HCT116 (cell line): ENCODE results near the gene SMIM23. TPM values are rescaled to one million over a fixed set of nuclear protein-coding genes. Genes with fewer than 3 reads are reported as not detected.

Experiments
- ATAC-seq: fragments of 200-7000 bp; cut with Tn5 transposase; 2 replicates; pipeline ENCODE4 v1.9.1; 2020; ENCODE audit warnings: mild to moderate bottlenecking, moderate library complexity
- BruUV-seq: library from RNA; stranded (reverse); fragments of 400-500 nt; replicated peaks from 2 replicates; lab custom pipeline; 2021; lab: Mats Ljungman, UMichigan
- CTCF ChIA-PET: fragments of 300-600 bp; sonication (Branson Sonifier 250); formaldehyde crosslinking; loops from one replicate; lab custom pipeline; 2021; ENCODE audit warnings: antibody characterized with exemption; lab: Charles Lee
- POLR2A ChIA-PET: fragments of 300-600, 350-600 bp; sonication (Branson Sonifier 250); formaldehyde crosslinking; loops from one replicate; lab custom pipeline; 2021; ENCODE audit warnings: antibody characterized with exemption; lab: Charles Lee
- RAD21 ChIA-PET, 2 experiments: fragments of 300-600 bp; sonication (Branson Sonifier 250); formaldehyde crosslinking; loops; one replicate each; lab custom pipeline; 2023; ENCODE audit warnings: low total read pairs in 2 of 2; ENCODE audit not compliant: uncharacterized antibody in 2 of 2, unreplicated experiment in 2 of 2, low non-redundant PET in 1 of 2; lab: Charles Lee
- DNase-seq: peaks from one replicate; pipeline ENCODE4 v3.0.0-alpha.2; 2010; ENCODE audit warnings: low read depth, low spot score
- H2AFZ ChIP-seq: fragments of 200-600 bp; shearing (Covaris generic), sonication (generic); 2 replicates; pipeline ENCODE4 v1.6.1; 2017; ENCODE audit warnings: low read depth, mixed run types, mixed read lengths, antibody characterized with exemption, low read length; ENCODE audit not compliant: poor library complexity, severe bottlenecking
- H3K27ac ChIP-seq: 2 replicates; pipeline ENCODE4 v1.5.1; 2012; ENCODE audit warnings: low read depth, low read length
- H3K27me3 ChIP-seq: fragments of 200-600 bp; sonication (generic); 2 replicates; pipeline ENCODE4 v1.6.1; 2016; ENCODE audit warnings: mixed run types, low read length, mixed read lengths; ENCODE audit not compliant: insufficient read depth
- H3K36me3 ChIP-seq, 2 experiments: fragments of 200-500 bp in 1 of 2; fragments of 200-600 bp in 1 of 2; sonication (Bioruptor generic) in 1 of 2; sonication (generic) in 1 of 2; 2 replicates each; pipeline versions ENCODE4 v1.5.1 to v1.6.1; 2014 to 2016; ENCODE audit warnings: low read length in 2 of 2, inconsistent platforms in 1 of 2, mixed read lengths in 1 of 2, mixed run types in 1 of 2; ENCODE audit not compliant: insufficient read depth in 2 of 2, control insufficient read depth in 1 of 2
- H3K4me1 ChIP-seq, 2 experiments: fragments of 200-600 bp in 1 of 2; sonication (generic) in 1 of 2; 2 replicates each; pipeline versions ENCODE4 v1.5.1 to v1.6.1; 2012 to 2017; ENCODE audit warnings: low read length in 2 of 2, inconsistent platforms in 1 of 2, mild to moderate bottlenecking in 1 of 2, mixed read lengths in 1 of 2, mixed run types in 1 of 2, moderate library complexity in 1 of 2; ENCODE audit not compliant: insufficient read depth in 2 of 2, control insufficient read depth in 1 of 2
- H3K4me2 ChIP-seq: fragments of 200-600 bp; sonication (generic); 2 replicates; pipeline ENCODE4 v1.6.1; 2017; ENCODE audit warnings: mixed run types, low read length, mixed read lengths
- H3K4me3 ChIP-seq, 2 experiments: fragments of 200-600 bp in 1 of 2; sonication (generic) in 1 of 2; replicated peaks in 1 of 2; 2 replicates each; pipeline ENCODE4 v1.5.1; 2011 to 2016; ENCODE audit warnings: low read length in 2 of 2, control low read depth in 1 of 2, low read depth in 1 of 2, mild to moderate bottlenecking in 1 of 2, mixed read lengths in 1 of 2, mixed run types in 1 of 2
- H3K79me2 ChIP-seq: fragments of 200-600 bp; sonication (generic); 2 replicates; pipeline ENCODE4 v1.6.1; 2017; ENCODE audit warnings: mild to moderate bottlenecking, mixed run types, low read length, moderate library complexity, mixed read lengths; ENCODE audit not compliant: insufficient read depth
- H3K9ac ChIP-seq: fragments of 200-600 bp; sonication (generic); 2 replicates; pipeline ENCODE4 v1.6.1; 2016; ENCODE audit warnings: low read length, mixed read lengths
- H3K9me2 ChIP-seq: fragments of 200-600 bp; sonication (generic), shearing (Covaris generic); 2 replicates; pipeline ENCODE4 v1.6.1; 2017; ENCODE audit warnings: mixed run types, mild to moderate bottlenecking, moderate library complexity; ENCODE audit not compliant: insufficient read depth
- H3K9me3 ChIP-seq, 2 experiments: fragments of 200-500 bp in 1 of 2; fragments of 200-600 bp in 1 of 2; sonication (Bioruptor generic) in 1 of 2; sonication (generic) in 1 of 2; 2 replicates each; pipeline ENCODE4 v1.6.1; 2014 to 2017; ENCODE audit warnings: low read length in 2 of 2, mixed read lengths in 2 of 2, inconsistent platforms in 1 of 2, low read depth in 1 of 2, mild to moderate bottlenecking in 1 of 2, mixed run types in 1 of 2, moderate library complexity in 1 of 2; ENCODE audit not compliant: control insufficient read depth in 1 of 2, insufficient read depth in 1 of 2
- H4K20me1 ChIP-seq: fragments of 200-600 bp; sonication (generic), shearing (Covaris generic); 2 replicates; pipeline ENCODE4 v1.6.1; 2017; ENCODE audit warnings: mixed run types, mild to moderate bottlenecking, moderate library complexity; ENCODE audit not compliant: insufficient read depth
- CBX3 ChIP-seq: IDR thresholded peaks from 2 replicates; pipeline ENCODE4 v1.6.1; 2012; ENCODE audit warnings: low read depth
- CEBPB ChIP-seq: IDR thresholded peaks from 2 replicates; pipeline ENCODE4 v1.6.1; 2012; ENCODE audit warnings: low read depth
- CTCF ChIP-seq, 3 experiments: fragments of 200-600 bp in 1 of 3; sonication (generic) in 1 of 3; IDR thresholded peaks in 2 of 3; conservative IDR thresholded peaks in 1 of 3; 2 replicates each; pipeline ENCODE4 v1.5.1; 2012 to 2017; ENCODE audit warnings: low read depth in 2 of 3, low read length in 2 of 3, antibody characterized with exemption in 1 of 3, borderline replicate concordance in 1 of 3, control low read depth in 1 of 3, mild to moderate bottlenecking in 1 of 3, mixed read lengths in 1 of 3, mixed run types in 1 of 3, moderate library complexity in 1 of 3; ENCODE audit not compliant: insufficient read depth in 1 of 3
- EGR1 ChIP-seq: IDR thresholded peaks from 2 replicates; pipeline ENCODE4 v1.6.1; 2012; ENCODE audit warnings: low read depth
- ELF1 ChIP-seq: IDR thresholded peaks from 2 replicates; pipeline ENCODE4 v1.6.1; 2012; ENCODE audit warnings: low read depth, borderline replicate concordance
- EZH2 ChIP-seq: fragments of 200-600 bp; sonication (generic); IDR thresholded peaks from 2 replicates; pipeline ENCODE4 v1.6.1; 2017; ENCODE audit warnings: antibody characterized with exemption, mixed run types
- MAX ChIP-seq: IDR thresholded peaks from 2 replicates; pipeline ENCODE4 v1.6.1; 2012
- POLR2AphosphoS5 ChIP-seq: IDR thresholded peaks from 2 replicates; pipeline ENCODE4 v1.6.1; 2011; ENCODE audit warnings: mild to moderate bottlenecking, low read depth, low read length, moderate library complexity
- REST ChIP-seq: IDR thresholded peaks from 2 replicates; pipeline ENCODE4 v1.6.1; 2012; ENCODE audit warnings: low read depth
- SIN3A ChIP-seq: IDR thresholded peaks from 2 replicates; pipeline ENCODE4 v1.6.1; 2012; ENCODE audit warnings: low read depth
- ZBTB33 ChIP-seq: IDR thresholded peaks from 2 replicates; pipeline ENCODE4 v1.6.1; 2011; ENCODE audit warnings: mild to moderate bottlenecking, low read length, moderate library complexity; ENCODE audit not compliant: insufficient replicate concordance; ENCODE audit errors: extremely low read depth
- intact Hi-C: fragments of 100-400 bp; cut with micrococcal nuclease; formaldehyde crosslinking; loops from 2 replicates; pipeline ENCODE4 v1.10.0; 2022
- total RNA-seq: library from RNA; stranded (reverse); gene quantifications from one replicate; pipeline ENCODE4 v1.2.1, GENCODE V29; 2021; ENCODE audit not compliant: unreplicated experiment

Gene SMIM23
- total RNA-seq, 1 experiment from 2014 or later: not detected

GRCh38 chr5:171797543-171797942, 11.9 kb downstream of the SMIM23 start (continued):
- no peak for TF ChIP-seq CTCF (IDR thresholded peaks at IDR 0.05 in 2 of 3, conservative IDR thresholded peaks at IDR 0.05 in 1 of 3; ENCODE audit: borderline replicate concordance in 1 of 3, insufficient read depth in 1 of 3, low read depth in 2 of 3, low read length in 2 of 3)

- ChIA-PET RAD21 (no interaction called here), CTCF (no interaction called here), POLR2A (no interaction called here)
- no peak for ATAC-seq
- Histone ChIP-seq H3K9ac (no peak overlapping the region), H3K4me2 (no peak overlapping the region), H3K36me3 (no peaks in the 10 kb centered on the region), H3K4me1 (no peaks in the 10 kb centered on the region), H3K4me3 (no peak overlapping the region), H3K79me2 (no peaks in the 10 kb centered on the region), H3K27ac (no peak overlapping the region), H4K20me1 (no peaks in the 10 kb centered on the region), H2AFZ (no peak overlapping the region), H3K9me2 (no peaks in the 10 kb centered on the region), H3K9me3 (no peaks in the 10 kb centered on the region), H3K27me3 (no peaks in the 10 kb centered on the region)
- BruUV-seq: no TSS peak
- TF ChIP-seq MAX: no peak
- intact Hi-C loops: no loop called here
- DNase-seq: no peak
Measured at GRCh38 chr5:171798418-171798817, 12.8 kb downstream of the SMIM23 start.

- Histone ChIP-seq H4K20me1 (no peaks in the 10 kb centered on the region), H3K27ac (no peak overlapping the region), H3K4me2 (no peak overlapping the region), H3K9me2 (no peaks in the 10 kb centered on the region), H3K9ac (no peak overlapping the region), H3K79me2 (no peaks in the 10 kb centered on the region), H2AFZ (no peak overlapping the region), H3K36me3 (no peaks in the 10 kb centered on the region), H3K27me3 (peaks cover 12% of the 10 kb centered on the region), H3K4me1 (no peaks in the 10 kb centered on the region), H3K9me3 (no peaks in the 10 kb centered on the region), H3K4me3 (no peak overlapping the region)
- no peak for DNase-seq
- intact Hi-C loops: no loop called here
- ChIA-PET POLR2A (no interaction called here), RAD21 (no interaction called here), CTCF (no interaction called here)
- ATAC-seq: no peak
- no TSS peak for BruUV-seq
- TF ChIP-seq SIN3A (no peak), REST (no peak), POLR2AphosphoS5 (no peak), EZH2 (no peak), ZBTB33 (no peak), EGR1 (no peak), CBX3 (no peak), CEBPB (no peak), ELF1 (no peak)
Measured at GRCh38 chr5:171801839-171802238, 16.2 kb downstream of the SMIM23 start.
